ENCODE data around the gene NGEF. TPM values are rescaled to one million over a fixed set of nuclear protein-coding genes. Genes with fewer than 3 reads are reported as not detected.

The NGEF gene
- total RNA-seq, 3 donors from 2014 or later = 1.6 to 6.3 TPM; not detected in 1

GRCh38 chr2:233026198-233026813 lies 13.2 kb upstream of the NGEF start:
- TF ChIP-seq CTCF (IDR thresholded peaks at IDR 0.05) = no peak
- TF ChIP-seq POLR2AphosphoS5 (IDR thresholded peaks at IDR 0.05) = no peak
- no peak for TF ChIP-seq POLR2A (IDR thresholded peaks at IDR 0.05)
- Histone ChIP-seq H3K9me3 (no peaks in the 10 kb centered on the region), H3K27me3 (no peaks in the 10 kb centered on the region), H3K27ac (no peak overlapping the region), H3K36me3 (no peaks in the 10 kb centered on the region), H3K4me1 (no peaks in the 10 kb centered on the region), H3K4me3 (no peak overlapping the region)
- intact Hi-C loops (cut with DNase I; ENCODE audit: low total_unique reads) = no loop called here
- no peak for DNase-seq (ENCODE audit: low spot score in 2 of 2)

- Histone ChIP-seq H3K27ac (no peak overlapping the region), H3K27me3 (no peaks in the 10 kb centered on the region), H3K4me1 (no peaks in the 10 kb centered on the region), H3K9me3 (no peaks in the 10 kb centered on the region), H3K36me3 (no peaks in the 10 kb centered on the region), H3K4me3 (no peak overlapping the region)
- intact Hi-C loops (cut with DNase I; ENCODE audit: low total_unique reads) = no loop called here
- no peak for TF ChIP-seq CTCF (IDR thresholded peaks at IDR 0.05)
- no peak for TF ChIP-seq POLR2A (IDR thresholded peaks at IDR 0.05)
- TF ChIP-seq POLR2AphosphoS5 (IDR thresholded peaks at IDR 0.05) = no peak
- DNase-seq (ENCODE audit: low spot score in 2 of 2) = no peak
These were observed 12.7 kb upstream of the NGEF start for GRCh38 chr2:233025706-233026105.

GRCh38 chr2:233023761-233024410 lies 10.8 kb upstream of the NGEF start:
- TF ChIP-seq POLR2AphosphoS5 (IDR thresholded peaks at IDR 0.05) = no peak
- no peak for TF ChIP-seq CTCF (IDR thresholded peaks at IDR 0.05)
- TF ChIP-seq POLR2A (IDR thresholded peaks at IDR 0.05) = no peak
- DNase-seq (ENCODE audit: low spot score in 2 of 2) = no peak
- H3K27me3 ChIP-seq = no peaks in the 10 kb centered on the region
- H3K27ac ChIP-seq = no peak overlapping the region
- H3K9me3 ChIP-seq = no peaks in the 10 kb centered on the region
- H3K36me3 ChIP-seq = no peaks in the 10 kb centered on the region
- H3K4me3 ChIP-seq = no peak overlapping the region
- H3K4me1 ChIP-seq = no peaks in the 10 kb centered on the region
- intact Hi-C loops (cut with DNase I; ENCODE audit: low total_unique reads) = no loop called here

- peaks cover 0 to 2% of the 10 kb centered on the region in 2 donors for H3K9me3 ChIP-seq
- TF ChIP-seq CTCF (IDR thresholded peaks at IDR 0.05) (no peak), POLR2AphosphoS5 (IDR thresholded peaks at IDR 0.05) (no peak), POLR2A (IDR thresholded peaks at IDR 0.05) (no peak)
- no peak overlapping the region for H3K27ac ChIP-seq
- no peaks in the 10 kb centered on the region for H3K4me1 ChIP-seq
- DNase-seq (ENCODE audit: low spot score in 2 of 2) = no peak
- no peak overlapping the region for H3K4me3 ChIP-seq
- H3K36me3 ChIP-seq = no peaks in the 10 kb centered on the region
- H3K27me3 ChIP-seq = no peaks in the 10 kb centered on the region
- intact Hi-C loops (cut with DNase I; ENCODE audit: low total_unique reads) = no loop called here
These were observed 10.1 kb upstream of the NGEF start for GRCh38 chr2:233023007-233023760.

GRCh38 chr2:233022561-233022960 lies 9.5 kb upstream of the NGEF start:
- no peaks in the 10 kb centered on the region for H3K4me1 ChIP-seq
- intact Hi-C loops (cut with DNase I; ENCODE audit: low total_unique reads) = no loop called here

More at GRCh38 chr2:233022561-233022960, 9.5 kb upstream of the NGEF start:
- Histone ChIP-seq H3K9me3 (peaks cover 0 to 8% of the 10 kb centered on the region in 2 donors), H3K4me3 (no peak overlapping the region), H3K36me3 (no peaks in the 10 kb centered on the region), H3K27me3 (no peaks in the 10 kb centered on the region), H3K27ac (no peak overlapping the region)
- TF ChIP-seq POLR2AphosphoS5 (IDR thresholded peaks at IDR 0.05) (no peak), CTCF (IDR thresholded peaks at IDR 0.05) (no peak)
- no peak for DNase-seq (ENCODE audit: low spot score in 2 of 2)
